PC-3 (cell line): ENCODE measurements around the gene VAT1. TPM values are rescaled to one million over a fixed set of nuclear protein-coding genes. Genes with fewer than 3 reads are reported as not detected.
"Not testable (repeated sequence)": the region's sequence is repeated elsewhere in the genome, so short reads cannot be mapped to it uniquely, and the experiment has no call there.

Experiments used
- ATAC-seq: fragments of 200-7000 bp; cut with Tn5 transposase; 2 replicates; pipeline ENCODE4 v1.9.1; 2020; ENCODE audit warnings: mild to moderate bottlenecking, moderate library complexity
- BruUV-seq: library from RNA; stranded (reverse); fragments of 400-500 nt; replicated peaks from 2 replicates; lab custom pipeline; 2021; lab: Mats Ljungman, UMichigan
- CTCF ChIA-PET: fragments of 300-600 bp; sonication (Branson Sonifier 250); formaldehyde crosslinking; loops from one replicate; lab custom pipeline; 2022; ENCODE audit warnings: antibody characterized with exemption; lab: Charles Lee
- POLR2A ChIA-PET: fragments of 300-600 bp; sonication (Branson Sonifier 250); formaldehyde crosslinking; loops from one replicate; lab custom pipeline; 2022; ENCODE audit warnings: antibody characterized with exemption; ENCODE audit not compliant: unreplicated experiment; lab: Charles Lee
- DNase-seq: peaks from one replicate; pipeline ENCODE4 v3.0.0-alpha.2; 2015
- H2AFZ ChIP-seq: fragments of 300-600 bp; sonication (generic); 2 replicates; pipeline ENCODE4 v1.6.0; 2016; ENCODE audit warnings: antibody characterized with exemption, low read length
- H3F3A ChIP-seq: fragments of 300-600 bp; sonication (generic); one replicate; pipeline ENCODE4 v1.6.0; 2017; ENCODE audit warnings: antibody characterized with exemption, low read length, control low read depth, mild to moderate bottlenecking; ENCODE audit not compliant: unreplicated experiment
- H3K27ac ChIP-seq: fragments of 300-600 bp; sonication (generic); 2 replicates; pipeline ENCODE4 v1.5.1; 2016; ENCODE audit warnings: mild to moderate bottlenecking, low read length
- H3K27me3 ChIP-seq: fragments of 300-600 bp; sonication (generic); 2 replicates; pipeline ENCODE4 v1.6.1; 2016; ENCODE audit warnings: low read length, mixed read lengths
- H3K36me3 ChIP-seq: fragments of 300-600 bp; sonication (generic); 2 replicates; pipeline ENCODE4 v1.6.1; 2016; ENCODE audit warnings: low read depth, mixed run types, low read length, mixed read lengths
- H3K4me1 ChIP-seq: fragments of 300-600 bp; sonication (generic); 2 replicates; pipeline ENCODE4 v1.5.1; 2016; ENCODE audit warnings: low read length; ENCODE audit not compliant: insufficient read depth
- H3K4me2 ChIP-seq: fragments of 300-600 bp; sonication (generic); 2 replicates; pipeline ENCODE4 v1.6.0; 2016; ENCODE audit warnings: low read length
- H3K4me3 ChIP-seq: fragments of 300-600 bp; sonication (generic); 2 replicates; pipeline ENCODE4 v1.5.1; 2016; ENCODE audit warnings: mild to moderate bottlenecking, low read length, mixed read lengths
- H3K79me2 ChIP-seq: fragments of 300-600 bp; sonication (generic); 2 replicates; pipeline ENCODE4 v1.6.1; 2017; ENCODE audit warnings: low read length, mixed read lengths
- H3K9ac ChIP-seq: fragments of 300-600 bp; sonication (generic); 2 replicates; pipeline ENCODE4 v1.6.0; 2016; ENCODE audit warnings: mild to moderate bottlenecking, low read length
- H3K9me2 ChIP-seq: fragments of 300-600 bp; sonication (generic); replicated peaks from 2 replicates; pipeline ENCODE4 v1.6.1; 2016; ENCODE audit warnings: mixed run types, low read length, mixed read lengths
- H3K9me3 ChIP-seq: fragments of 300-600 bp; sonication (generic); 2 replicates; pipeline ENCODE4 v1.6.1; 2016; ENCODE audit warnings: low read length, mixed read lengths
- H4K20me1 ChIP-seq: fragments of 300-600 bp; sonication (generic); 2 replicates; pipeline ENCODE4 v1.6.1; 2016; ENCODE audit warnings: low read length, mixed read lengths
- CTCF ChIP-seq: fragments of 300-600 bp; sonication (generic); conservative IDR thresholded peaks from 2 replicates; pipeline ENCODE4 v1.5.1; 2017; ENCODE audit warnings: antibody characterized with exemption, low read depth, mild to moderate bottlenecking, low read length
- EZH2 ChIP-seq: fragments of 300-600 bp; sonication (generic); IDR thresholded peaks from one replicate; pipeline ENCODE4 v1.6.1; 2017; ENCODE audit warnings: antibody characterized with exemption, mild to moderate bottlenecking, low read length; ENCODE audit not compliant: unreplicated experiment
- EZH2phosphoT487 ChIP-seq: fragments of 300-600 bp; sonication (generic); IDR thresholded peaks from 2 replicates; pipeline ENCODE4 v1.6.1; 2018; ENCODE audit warnings: mild to moderate bottlenecking, antibody characterized with exemption, low read length, borderline replicate concordance
- intact Hi-C: fragments of 100-400 bp; cut with micrococcal nuclease; formaldehyde crosslinking; loops from 2 replicates; pipeline ENCODE4 v1.9.0; 2023
- total RNA-seq: library from RNA; depleted of rRNA; stranded (reverse); fragments of >200 nt; gene quantifications from 2 replicates; pipeline ENCODE4 v1.2.3, GENCODE V29; 2014

The VAT1 gene
- total RNA-seq, 1 experiment from 2014 or later = 68.1 TPM

- ATAC-seq (peak; percentile 18), DNase-seq (peak; percentile 9)
- H3K4me1 ChIP-seq = peaks cover 36% of the 10 kb centered on the region
- peaks cover 16% of the 10 kb centered on the region; the same call in 1 of the 2 replicates for H4K20me1 ChIP-seq
- 0 out of 2 replicates have a peak overlapping the region, but pooled peaks have one; percentile 5 for H3K9ac ChIP-seq
- peak overlapping the region; percentile 68 for H3K4me2 ChIP-seq
- H3F3A ChIP-seq = no peaks in the 10 kb centered on the region
- ChIA-PET POLR2A (interaction anchor here (0.6 to 1.2 kb wide), 7 partner anchors 11 to 1895 kb away, joined by 3 to 7 read pairs (median 4); no protein-coding TSS in a partner anchor), CTCF (interaction anchor here (0.6 to 1.6 kb wide), 9 partner anchors 13 to 1192 kb away, joined by 3 to 22 read pairs (median 4); partner anchors contain the start of genes RUNDC1 and WNK4)
- peaks cover 27% of the 10 kb centered on the region for H3K79me2 ChIP-seq
- 0 out of 2 replicates have a peak overlapping the region, but pooled peaks have one; percentile 3 for H3K27ac ChIP-seq
- intact Hi-C loops = loop anchor here (5.0 kb wide), 1 partner anchor 150 kb away; no protein-coding TSS in a partner anchor
- no peak for TF ChIP-seq CTCF
- no peak for TF ChIP-seq EZH2phosphoT487
- TF ChIP-seq EZH2 = no peak
- H3K9me3 ChIP-seq = no peaks in the 10 kb centered on the region
- peaks cover 34% of the 10 kb centered on the region for H3K36me3 ChIP-seq
- no peak overlapping the region for H2AFZ ChIP-seq
- no peaks in the 10 kb centered on the region for H3K27me3 ChIP-seq
- BruUV-seq = no TSS peak
- peak overlapping the region; percentile 59 for H3K4me3 ChIP-seq
- no peaks in the 10 kb centered on the region for H3K9me2 ChIP-seq
These were observed 24.7 kb downstream of the VAT1 start for GRCh38 chr17:42997390-42997983.

GRCh38 chr17:42993913-42994312 is 28.3 kb downstream of the VAT1 start:
- DNase-seq, CTCF ChIA-PET: not testable (repeated sequence)

GRCh38 chr17:42992872-42993271 is 29.3 kb downstream of the VAT1 start:
- DNase-seq (no peak), ATAC-seq (no peak)
- Histone ChIP-seq H3K9ac (no peak overlapping the region), H4K20me1 (no peaks in the 10 kb centered on the region), H3F3A (peaks cover 22% of the 10 kb centered on the region), H3K27ac (no peak overlapping the region), H3K79me2 (peaks cover 7% of the 10 kb centered on the region; the same call in 1 of the 2 replicates), H3K4me3 (no peak overlapping the region), H3K27me3 (no peaks in the 10 kb centered on the region), H3K9me2 (no peaks in the 10 kb centered on the region), H2AFZ (no peak overlapping the region), H3K9me3 (no peaks in the 10 kb centered on the region), H3K4me1 (peaks cover 39% of the 10 kb centered on the region), H3K36me3 (peaks cover 36% of the 10 kb centered on the region), H3K4me2 (no peak overlapping the region)
- CTCF ChIA-PET = no interaction called here
- no peak for TF ChIP-seq EZH2phosphoT487
- no peak for TF ChIP-seq EZH2
- no peak for TF ChIP-seq CTCF
- BruUV-seq = no TSS peak
- POLR2A ChIA-PET = no interaction called here
- intact Hi-C loops = no loop called here

More at GRCh38 chr17:42993913-42994312, 28.3 kb downstream of the VAT1 start:
- H3K9me2 ChIP-seq, POLR2A ChIA-PET, H3K27me3 ChIP-seq, ATAC-seq, H2AFZ ChIP-seq, H3K9ac ChIP-seq, intact Hi-C loops, BruUV-seq, H3K27ac ChIP-seq, H3K4me3 ChIP-seq, H3K4me2 ChIP-seq, H4K20me1 ChIP-seq, H3K9me3 ChIP-seq: not testable (repeated sequence)
- H3K79me2 ChIP-seq = peaks cover 13% of the 10 kb centered on the region
- peaks cover 33% of the 10 kb centered on the region for H3K4me1 ChIP-seq
- H3F3A ChIP-seq = peaks cover 19% of the 10 kb centered on the region
- H3K36me3 ChIP-seq = peaks cover 29% of the 10 kb centered on the region
